Endothelial cell (in vitro differentiated cells): ENCODE measurements around the gene RABGEF1. TPM values are rescaled to one million over a fixed set of nuclear protein-coding genes. Genes with fewer than 3 reads are reported as not detected.

Source experiments
- DNase-seq: peaks from one replicate; pipeline ENCODE4 v3.0.0; 2021; ENCODE audit warnings: low spot score
- H3K27ac Mint-ChIP-seq: one replicate; pipeline ENCODE4 v1.8.0; 2021; ENCODE audit warnings: mixed read lengths, inconsistent platforms; ENCODE audit not compliant: unreplicated experiment
- H3K27me3 Mint-ChIP-seq: one replicate; pipeline ENCODE4 v1.8.0; 2021; ENCODE audit warnings: mild to moderate bottlenecking, moderate library complexity, mixed read lengths, inconsistent platforms; ENCODE audit not compliant: unreplicated experiment
- H3K36me3 Mint-ChIP-seq: one replicate; pipeline ENCODE4 v1.8.0; 2021; ENCODE audit warnings: mild to moderate bottlenecking, low read depth, mixed read lengths, inconsistent platforms; ENCODE audit not compliant: unreplicated experiment
- H3K4me1 Mint-ChIP-seq: one replicate; pipeline ENCODE4 v1.8.0; 2021; ENCODE audit warnings: mild to moderate bottlenecking, mixed read lengths, inconsistent platforms; ENCODE audit not compliant: unreplicated experiment
- H3K4me3 Mint-ChIP-seq: one replicate; pipeline ENCODE4 v1.8.0; 2021; ENCODE audit warnings: mild to moderate bottlenecking, mixed read lengths, inconsistent platforms; ENCODE audit not compliant: unreplicated experiment
- H3K9me3 Mint-ChIP-seq: one replicate; pipeline ENCODE4 v1.8.0; 2021; ENCODE audit warnings: mixed read lengths, inconsistent platforms; ENCODE audit not compliant: unreplicated experiment
- total RNA-seq: library from RNA; stranded (reverse); fragmentation: NEBNext Ultra II Directional; extraction: Animal tissue kit (Norgen Biotek cat#: 25700); gene quantifications from one replicate; pipeline ENCODE4 v1.2.1, GENCODE V29; 2021; ENCODE audit not compliant: unreplicated experiment
- TF ChIP-seq, protein P1 (sequence below): fragments of 200-600 bp; sonication (generic); IDR thresholded peaks from one replicate; pipeline ENCODE4 v1.5.0; 2021; ENCODE audit warnings: antibody characterized with exemption; ENCODE audit not compliant: unreplicated experiment

RABGEF1 gene
- total RNA-seq, 1 donor from 2014 or later = 19.2 TPM

DNA sequence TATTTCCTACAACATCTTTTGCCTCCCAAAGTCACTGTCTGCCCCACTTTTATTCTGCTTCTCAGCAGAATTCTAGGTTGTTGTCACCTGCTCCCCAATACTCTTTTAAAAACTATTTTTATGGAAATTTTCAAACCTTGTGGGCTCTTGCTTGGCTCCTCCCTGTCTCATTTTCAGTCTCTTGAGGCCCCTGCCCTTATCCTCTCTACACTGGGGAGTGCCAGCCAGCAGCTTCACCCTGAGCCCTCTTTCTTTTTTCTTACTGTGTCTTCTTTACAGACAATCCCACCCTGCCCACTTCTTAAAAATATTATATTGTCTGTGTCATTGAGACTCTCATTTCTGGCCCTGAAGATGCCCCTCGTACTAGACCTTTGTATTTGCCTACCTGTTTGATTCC, 118.8 kb downstream of the RABGEF1 start:
- Mint-ChIP-seq H3K4me3 (peak overlapping the region; percentile 57), H3K27me3 (peaks cover 7% of the 10 kb centered on the region), H3K9me3 (no peaks in the 10 kb centered on the region), H3K4me1 (peaks cover 11% of the 10 kb centered on the region), H3K27ac (no peak overlapping the region), H3K36me3 (peaks cover 16% of the 10 kb centered on the region)
- TF ChIP-seq, protein P1, sequence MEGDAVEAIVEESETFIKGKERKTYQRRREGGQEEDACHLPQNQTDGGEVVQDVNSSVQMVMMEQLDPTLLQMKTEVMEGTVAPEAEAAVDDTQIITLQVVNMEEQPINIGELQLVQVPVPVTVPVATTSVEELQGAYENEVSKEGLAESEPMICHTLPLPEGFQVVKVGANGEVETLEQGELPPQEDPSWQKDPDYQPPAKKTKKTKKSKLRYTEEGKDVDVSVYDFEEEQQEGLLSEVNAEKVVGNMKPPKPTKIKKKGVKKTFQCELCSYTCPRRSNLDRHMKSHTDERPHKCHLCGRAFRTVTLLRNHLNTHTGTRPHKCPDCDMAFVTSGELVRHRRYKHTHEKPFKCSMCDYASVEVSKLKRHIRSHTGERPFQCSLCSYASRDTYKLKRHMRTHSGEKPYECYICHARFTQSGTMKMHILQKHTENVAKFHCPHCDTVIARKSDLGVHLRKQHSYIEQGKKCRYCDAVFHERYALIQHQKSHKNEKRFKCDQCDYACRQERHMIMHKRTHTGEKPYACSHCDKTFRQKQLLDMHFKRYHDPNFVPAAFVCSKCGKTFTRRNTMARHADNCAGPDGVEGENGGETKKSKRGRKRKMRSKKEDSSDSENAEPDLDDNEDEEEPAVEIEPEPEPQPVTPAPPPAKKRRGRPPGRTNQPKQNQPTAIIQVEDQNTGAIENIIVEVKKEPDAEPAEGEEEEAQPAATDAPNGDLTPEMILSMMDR = no peak
- DNase-seq = no peak

DNA sequence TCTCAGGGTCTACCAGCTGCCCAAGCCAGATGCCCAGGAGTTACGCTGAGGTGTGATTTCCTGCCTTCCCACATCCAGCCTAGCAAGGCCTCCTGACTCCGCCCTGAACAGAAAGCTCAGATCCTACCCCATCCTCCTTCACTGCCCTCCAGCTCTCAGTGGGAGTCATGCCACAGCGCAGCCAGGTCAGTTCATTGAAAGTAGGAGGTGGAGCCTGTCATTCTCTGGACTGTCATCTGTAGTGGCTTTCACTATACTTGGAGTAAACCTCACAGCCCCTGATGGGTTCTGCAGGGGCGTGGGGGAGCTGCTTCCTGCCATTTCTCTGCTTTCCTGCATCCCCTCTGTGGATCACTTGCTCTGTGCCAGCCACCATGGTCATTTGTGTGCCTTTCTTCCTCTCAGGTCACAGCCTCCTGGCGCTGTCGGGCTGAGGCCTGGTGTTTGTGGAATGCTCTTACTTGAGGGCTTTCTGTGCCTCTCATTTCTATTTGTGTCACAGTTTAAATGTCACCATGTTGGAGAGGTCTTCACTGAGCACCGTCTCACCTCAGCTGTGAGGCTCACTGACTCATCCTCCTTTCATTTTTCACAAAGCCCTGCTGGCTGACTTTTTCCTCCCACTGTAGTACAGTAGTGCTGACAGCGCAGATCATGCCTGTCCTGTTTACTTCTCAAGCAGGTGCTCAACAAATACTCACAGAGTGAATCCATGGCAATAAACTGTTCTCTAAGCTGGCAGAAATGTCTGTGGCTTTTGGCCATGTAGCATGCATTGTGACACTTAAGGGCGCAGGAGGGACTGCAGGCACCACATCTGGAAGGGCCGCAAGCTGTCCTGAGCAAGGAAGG, 119.5 kb downstream of the RABGEF1 start:
- H3K27ac Mint-ChIP-seq = no peak overlapping the region
- peaks cover 7% of the 10 kb centered on the region for H3K27me3 Mint-ChIP-seq
- TF ChIP-seq, protein P1 = no peak
- DNase-seq = no peak
- peaks cover 11% of the 10 kb centered on the region for H3K4me1 Mint-ChIP-seq
- no peaks in the 10 kb centered on the region for H3K9me3 Mint-ChIP-seq
- no peak overlapping the region for H3K4me3 Mint-ChIP-seq
- H3K36me3 Mint-ChIP-seq = peaks cover 21% of the 10 kb centered on the region

DNA sequence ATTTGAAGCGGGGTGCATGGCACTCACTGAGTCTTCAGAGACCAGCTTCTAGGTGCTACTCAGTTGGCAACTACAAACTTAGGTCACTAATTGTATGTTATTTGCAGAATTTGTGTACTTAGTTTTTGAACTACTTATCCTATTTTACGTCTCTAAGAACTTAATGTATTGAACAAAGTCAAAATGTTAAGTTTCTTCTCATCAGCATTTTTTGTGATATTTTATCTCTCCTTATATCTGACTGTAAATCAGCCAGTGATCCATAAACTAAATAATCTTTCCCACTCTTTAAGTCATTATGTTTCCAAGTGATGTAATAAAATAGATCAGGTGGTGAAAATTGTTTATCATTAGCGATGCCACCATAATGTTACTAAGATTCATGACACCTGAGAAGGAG, 120.2 kb downstream of the RABGEF1 start:
- no peak overlapping the region for H3K4me3 Mint-ChIP-seq
- H3K4me1 Mint-ChIP-seq = peaks cover 11% of the 10 kb centered on the region
- peaks cover 7% of the 10 kb centered on the region for H3K27me3 Mint-ChIP-seq
- peaks cover 23% of the 10 kb centered on the region for H3K36me3 Mint-ChIP-seq
- no peak overlapping the region for H3K27ac Mint-ChIP-seq
- no peaks in the 10 kb centered on the region for H3K9me3 Mint-ChIP-seq
- no peak for DNase-seq
- TF ChIP-seq, protein P1 = no peak

Other genes with a start within 250 kb of the RABGEF1 start
- gene KCTD7, start 111.9 kb upstream of the RABGEF1 start, total RNA-seq = 14.6 TPM
- 97.7 TPM for gene TMEM248, start 180.5 kb downstream of the RABGEF1 start, total RNA-seq